Breast epithelium (tissue), 4 donors: Measurements from ENCODE around the gene CD302. TPM values are rescaled to one million over a fixed set of nuclear protein-coding genes. Genes with fewer than 3 reads are reported as not detected.

Source experiments
- DNase-seq, 2 donors: peaks; one replicate each; pipeline ENCODE4 v3.0.0-alpha.2; 2019; ENCODE audit warnings: low spot score in 2 of 2
- H3K27ac ChIP-seq, 2 donors: fragments of 200-600 bp; sonication (generic) in 1 of 2; one replicate each; pipeline ENCODE4 v1.5.1; 2016 to 2019; ENCODE audit warnings: mild to moderate bottlenecking in 1 of 2
- H3K27me3 ChIP-seq, 2 donors: fragments of 200-600 bp; sonication (generic) in 1 of 2; one replicate each; pipeline versions ENCODE4 v1.5.1 to v1.6.0; 2017 to 2019; ENCODE audit warnings: control low read depth in 1 of 2, mild to moderate bottlenecking in 1 of 2
- H3K36me3 ChIP-seq: fragments of 200-600 bp; one replicate; pipeline ENCODE4 v1.5.1; 2019
- H3K4me1 ChIP-seq, 2 donors: fragments of 200-600 bp; sonication (generic); one replicate each; pipeline ENCODE4 v1.5.1; 2016 to 2019; ENCODE audit warnings: control low read depth in 1 of 2
- H3K4me3 ChIP-seq, 3 donors: fragments of 200-600 bp; sonication (generic); 1 replicate in 2 of 3; 2 replicates in 1 of 3; pipeline ENCODE4 v1.5.1; 2016 to 2019; ENCODE audit warnings: mild to moderate bottlenecking in 3 of 3, moderate library complexity in 2 of 3
- H3K9me3 ChIP-seq, 2 donors: fragments of 200-600 bp; sonication (generic) in 1 of 2; one replicate each; pipeline ENCODE4 v1.5.1; 2016 to 2019; ENCODE audit warnings: control low read depth in 1 of 2
- CTCF ChIP-seq, 3 donors: fragments of 450-650 bp; IDR thresholded peaks; one replicate each; pipeline ENCODE4 v1.5.1; 2016 to 2017; ENCODE audit warnings: antibody characterized with exemption in 3 of 3, mild to moderate bottlenecking in 3 of 3, moderate library complexity in 3 of 3
- POLR2A ChIP-seq: fragments of 450-650 bp; IDR thresholded peaks from one replicate; pipeline ENCODE4 v1.6.1; 2016; ENCODE audit warnings: antibody characterized with exemption, mild to moderate bottlenecking, moderate library complexity
- POLR2AphosphoS5 ChIP-seq, 3 donors: sonication (generic); formaldehyde crosslinking; IDR thresholded peaks; one replicate each; pipeline ENCODE4 v1.6.1; 2017; ENCODE audit warnings: antibody characterized with exemption in 3 of 3
- intact Hi-C: fragments of 100-400 bp; cut with DNase I; formaldehyde crosslinking; loops from one replicate; pipeline ENCODE4 v1.15.1; 2023; ENCODE audit warnings: low total_unique reads
- total RNA-seq, 3 donors: library from RNA; depleted of rRNA; stranded (reverse); fragments of >200 nt; gene quantifications; one replicate each; pipeline ENCODE4 v1.1.0, GENCODE V29; 2016

Gene CD302
- total RNA-seq, 3 donors from 2014 or later, result 61.0 to 141 (median 105) TPM

GRCh38 chr2:159808032-159808425, 10.0 kb upstream of the CD302 start:
- Histone ChIP-seq H3K9me3 (no peaks in the 10 kb centered on the region), H3K4me1 (no peaks in the 10 kb centered on the region), H3K27me3 (no peaks in the 10 kb centered on the region), H3K27ac (no peak overlapping the region), H3K4me3 (no peak overlapping the region), H3K36me3 (no peaks in the 10 kb centered on the region)
- TF ChIP-seq POLR2AphosphoS5 (IDR thresholded peaks at IDR 0.05) (no peak), POLR2A (no peak), CTCF (IDR thresholded peaks at IDR 0.05) (no peak)
- intact Hi-C loops, result no loop called here
- DNase-seq, result no peak

GRCh38 chr2:159807183-159808031, 9.4 kb upstream of the CD302 start:
- no peak for DNase-seq
- intact Hi-C loops, result no loop called here

GRCh38 chr2:159804941-159805340, 6.9 kb upstream of the CD302 start:
- intact Hi-C loops, result no loop called here
- no peak for TF ChIP-seq POLR2AphosphoS5 (IDR thresholded peaks at IDR 0.05)
- TF ChIP-seq CTCF (IDR thresholded peaks at IDR 0.05), result no peak
- no peak for TF ChIP-seq POLR2A

More at GRCh38 chr2:159807183-159808031, 9.4 kb upstream of the CD302 start:
- no peaks in the 10 kb centered on the region for H3K27me3 ChIP-seq
- no peaks in the 10 kb centered on the region for H3K4me1 ChIP-seq
- H3K36me3 ChIP-seq, result no peaks in the 10 kb centered on the region
- no peak for TF ChIP-seq POLR2AphosphoS5 (IDR thresholded peaks at IDR 0.05)
- no peak for TF ChIP-seq POLR2A
- peak; percentile 17 to 75 (median 58) for TF ChIP-seq CTCF (IDR thresholded peaks at IDR 0.05)
- no peak overlapping the region for H3K4me3 ChIP-seq
- no peak overlapping the region for H3K27ac ChIP-seq
- no peaks in the 10 kb centered on the region for H3K9me3 ChIP-seq

GRCh38 chr2:159803235-159803962, 5.4 kb upstream of the CD302 start:
- intact Hi-C loops, result no loop called here
- no peak for DNase-seq
- TF ChIP-seq POLR2A, result no peak

More at GRCh38 chr2:159804941-159805340, 6.9 kb upstream of the CD302 start:
- Histone ChIP-seq H3K4me3 (no peak overlapping the region), H3K36me3 (no peaks in the 10 kb centered on the region), H3K27ac (no peak overlapping the region), H3K9me3 (no peaks in the 10 kb centered on the region), H3K27me3 (no peaks in the 10 kb centered on the region), H3K4me1 (no peaks in the 10 kb centered on the region)
- no peak for DNase-seq

GRCh38 chr2:159802673-159803072, 4.7 kb upstream of the CD302 start:
- no peaks in the 10 kb centered on the region for H3K27me3 ChIP-seq
- H3K36me3 ChIP-seq, result no peaks in the 10 kb centered on the region
- H3K4me3 ChIP-seq, result no peak overlapping the region
- no peak overlapping the region for H3K27ac ChIP-seq
- no peak for TF ChIP-seq CTCF (IDR thresholded peaks at IDR 0.05)
- no peak for TF ChIP-seq POLR2AphosphoS5 (IDR thresholded peaks at IDR 0.05)
- no peak for TF ChIP-seq POLR2A
- H3K4me1 ChIP-seq, result no peaks in the 10 kb centered on the region
- intact Hi-C loops, result no loop called here
- DNase-seq, result no peak
- no peaks in the 10 kb centered on the region for H3K9me3 ChIP-seq

More at GRCh38 chr2:159803235-159803962, 5.4 kb upstream of the CD302 start:
- no peak overlapping the region for H3K4me3 ChIP-seq
- H3K36me3 ChIP-seq, result no peaks in the 10 kb centered on the region
- no peak overlapping the region for H3K27ac ChIP-seq
- H3K4me1 ChIP-seq, result no peaks in the 10 kb centered on the region
- H3K9me3 ChIP-seq, result no peaks in the 10 kb centered on the region
- no peaks in the 10 kb centered on the region for H3K27me3 ChIP-seq
